Large intestine (tissue), 3 donors: Measurements from ENCODE around the gene DUSP5. TPM values are rescaled to one million over a fixed set of nuclear protein-coding genes. Genes with fewer than 3 reads are reported as not detected.
"Not testable (repeated sequence)": the region's sequence is repeated elsewhere in the genome, so short reads cannot be mapped to it uniquely, and the experiment has no call there.

Experiments
- DNase-seq, 2 donors: peaks; one replicate each; pipeline versions ENCODE4 v3.0.0 to v3.0.0-alpha.2; 2013
- H3K27ac ChIP-seq: one replicate; pipeline ENCODE4 v1.5.1; 2013; ENCODE audit warnings: low read length
- H3K27me3 ChIP-seq: 2 replicates; pipeline ENCODE4 v1.6.1; 2013; ENCODE audit warnings: low read length; ENCODE audit not compliant: control insufficient read depth, insufficient read depth
- H3K36me3 ChIP-seq: 2 replicates; pipeline ENCODE4 v1.6.1; 2013; ENCODE audit warnings: low read length; ENCODE audit not compliant: control insufficient read depth, insufficient read depth
- H3K4me1 ChIP-seq: one replicate; pipeline ENCODE4 v1.6.1; 2013; ENCODE audit warnings: low read length; ENCODE audit not compliant: control insufficient read depth, insufficient read depth
- H3K4me3 ChIP-seq: one replicate; pipeline ENCODE4 v1.5.1; 2013; ENCODE audit warnings: low read length
- H3K9me3 ChIP-seq: one replicate; pipeline ENCODE4 v1.6.1; 2013; ENCODE audit warnings: mild to moderate bottlenecking, low read depth, low read length, moderate library complexity; ENCODE audit not compliant: control insufficient read depth
- WGBS: methylation state at CpG from one replicate; pipeline ENCODE4 v1.1.5; 2013; ENCODE audit warnings: low lambda C conversion rate; ENCODE audit not compliant: insufficient coverage; 5-methylcytosine and 5-hydroxymethylcytosine counted together
- polyA plus RNA-seq: library from polyadenylated mRNA; unstranded; fragments of 120-200 nt; gene quantifications from one replicate; pipeline ENCODE4 v1.2.1, GENCODE V29; 2013

The DUSP5 gene
- polyA plus RNA-seq, 1 donor, result 23.2 TPM

DNA sequence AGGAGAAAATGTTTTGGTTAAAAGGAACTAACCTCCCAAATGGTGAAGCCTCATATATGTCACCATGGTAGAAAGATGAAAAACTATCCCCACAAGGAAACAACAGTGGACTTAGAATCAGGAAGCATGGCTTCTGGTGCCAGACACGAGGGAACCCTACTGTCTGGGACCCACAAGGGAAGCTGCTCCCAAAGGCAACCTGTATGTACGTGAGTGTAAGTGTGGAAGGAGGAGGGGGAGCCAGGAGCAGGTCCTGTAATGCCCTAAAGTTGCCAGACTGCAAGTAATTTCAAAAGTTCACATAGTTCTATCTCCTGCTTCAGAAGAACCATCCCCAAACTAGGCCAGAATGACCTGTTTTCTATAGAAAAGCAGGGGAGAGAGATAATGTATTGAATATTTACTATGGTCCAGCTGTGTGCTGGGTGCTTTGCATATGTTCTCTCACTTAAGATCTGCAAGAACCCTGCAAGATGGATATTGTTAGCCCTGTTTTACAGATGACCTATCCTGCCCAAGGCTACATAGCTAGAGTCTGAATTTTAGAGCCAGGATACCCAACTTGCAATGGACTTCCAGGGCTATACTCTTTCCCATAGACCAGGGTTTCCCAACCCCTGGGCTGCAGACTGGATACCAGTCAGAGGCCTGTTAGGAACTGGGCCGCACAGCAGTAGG is 19.2 kb downstream of the DUSP5 start:
- Histone ChIP-seq H3K4me3 (no peak overlapping the region), H3K36me3 (peaks cover 19% of the 10 kb centered on the region), H3K9me3 (no peaks in the 10 kb centered on the region), H3K27me3 (no peaks in the 10 kb centered on the region), H3K4me1 (peaks cover 9% of the 10 kb centered on the region), H3K27ac (no peak overlapping the region)
- no peak for DNase-seq
- WGBS, result no CpG with 5 or more reads among the region's 3 CpGs

- no CpG with 5 or more reads among the region's 4 CpGs for WGBS
- Histone ChIP-seq H3K27ac (peak overlapping the region; percentile 77), H3K36me3 (no peaks in the 10 kb centered on the region), H3K4me3 (no peak overlapping the region), H3K27me3 (no peaks in the 10 kb centered on the region), H3K4me1 (peaks cover 34% of the 10 kb centered on the region), H3K9me3 (no peaks in the 10 kb centered on the region)
- peak; percentile 63 to 92 for DNase-seq
These were observed 24.8 kb downstream of the DUSP5 start for GRCh38 chr10:110522365-110522988.

- no peaks in the 10 kb centered on the region for H3K36me3 ChIP-seq
- H3K4me1 ChIP-seq, result peaks cover 34% of the 10 kb centered on the region
- H3K27ac ChIP-seq, result peak overlapping the region; percentile 40
- DNase-seq, result no peak
- no peak overlapping the region for H3K4me3 ChIP-seq
- WGBS, result no CpG with 5 or more reads among the region's 3 CpGs
- no peaks in the 10 kb centered on the region for H3K27me3 ChIP-seq
- no peaks in the 10 kb centered on the region for H3K9me3 ChIP-seq
These were observed 26.0 kb downstream of the DUSP5 start for GRCh38 chr10:110523736-110524135.

- Histone ChIP-seq H3K4me3 (no peak overlapping the region), H3K36me3 (no peaks in the 10 kb centered on the region), H3K27ac (no peak overlapping the region), H3K9me3 (no peaks in the 10 kb centered on the region), H3K27me3 (no peaks in the 10 kb centered on the region), H3K4me1 (peaks cover 34% of the 10 kb centered on the region)
- no peak for DNase-seq
- WGBS, result 88% methylated on average over 1 of the region's 3 CpGs
These were observed 26.6 kb downstream of the DUSP5 start for GRCh38 chr10:110524179-110524858.

- Histone ChIP-seq H3K9me3 (no peaks in the 10 kb centered on the region), H3K4me1 (peaks cover 34% of the 10 kb centered on the region)
These were observed 27.1 kb downstream of the DUSP5 start for GRCh38 chr10:110524859-110525232.

DNA sequence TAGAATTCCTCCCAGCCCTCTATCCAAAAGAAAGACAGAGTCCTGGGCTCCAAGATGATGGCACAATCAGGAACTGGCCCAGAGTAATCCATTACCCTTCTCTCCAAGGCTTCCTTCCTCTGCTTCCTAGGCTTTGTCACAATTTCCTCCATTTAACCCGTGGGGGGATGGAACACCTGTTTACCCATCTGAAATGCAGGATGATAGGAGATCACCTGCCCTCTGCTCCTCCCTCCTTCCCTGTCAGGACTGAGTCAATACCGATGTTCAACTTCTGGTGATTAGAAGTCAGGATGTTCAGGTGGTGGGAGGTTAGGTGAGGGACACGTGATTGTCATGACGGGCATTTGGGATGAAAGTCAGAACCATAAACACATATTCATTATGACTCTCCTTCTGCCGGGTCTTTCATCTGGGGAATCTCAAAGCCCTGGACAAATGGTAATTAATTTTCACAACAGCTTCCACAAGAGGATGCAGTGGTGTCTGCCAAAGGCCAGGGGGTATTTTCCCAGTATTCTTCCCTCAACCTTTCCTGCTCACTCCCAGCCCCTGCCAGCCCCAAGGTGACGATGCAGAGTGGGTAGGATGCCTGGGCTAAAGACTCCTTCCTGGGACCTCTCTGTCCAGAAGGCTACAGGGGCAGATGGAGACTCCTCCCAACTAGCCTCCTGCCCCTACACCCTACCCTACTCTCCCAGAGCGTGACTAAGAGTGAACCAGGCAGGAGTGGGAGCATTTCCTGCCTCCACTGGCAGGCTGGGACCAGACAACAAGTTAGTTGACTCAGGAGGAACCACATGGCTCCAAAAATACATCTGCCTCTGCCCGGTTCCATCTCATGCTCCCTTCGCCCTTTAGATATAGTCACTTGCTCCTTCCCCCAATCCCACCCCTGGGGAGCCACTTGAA is 27.9 kb downstream of the DUSP5 start:
- Histone ChIP-seq H3K27me3 (no peaks in the 10 kb centered on the region), H3K36me3 (no peaks in the 10 kb centered on the region), H3K4me3 (no peak overlapping the region), H3K4me1 (peaks cover 36% of the 10 kb centered on the region), H3K9me3 (no peaks in the 10 kb centered on the region), H3K27ac (peak overlapping the region; percentile 32)
- peak; percentile 45 to 73 for DNase-seq
- WGBS, result no CpG with 5 or more reads among the region's 9 CpGs

More at GRCh38 chr10:110524859-110525232, 27.1 kb downstream of the DUSP5 start:
- Histone ChIP-seq H3K27me3 (no peaks in the 10 kb centered on the region), H3K27ac (no peak overlapping the region), H3K4me3 (no peak overlapping the region), H3K36me3 (no peaks in the 10 kb centered on the region)
- WGBS, result 17% methylated on average over 1 of the region's 2 CpGs
- no peak for DNase-seq

DNA sequence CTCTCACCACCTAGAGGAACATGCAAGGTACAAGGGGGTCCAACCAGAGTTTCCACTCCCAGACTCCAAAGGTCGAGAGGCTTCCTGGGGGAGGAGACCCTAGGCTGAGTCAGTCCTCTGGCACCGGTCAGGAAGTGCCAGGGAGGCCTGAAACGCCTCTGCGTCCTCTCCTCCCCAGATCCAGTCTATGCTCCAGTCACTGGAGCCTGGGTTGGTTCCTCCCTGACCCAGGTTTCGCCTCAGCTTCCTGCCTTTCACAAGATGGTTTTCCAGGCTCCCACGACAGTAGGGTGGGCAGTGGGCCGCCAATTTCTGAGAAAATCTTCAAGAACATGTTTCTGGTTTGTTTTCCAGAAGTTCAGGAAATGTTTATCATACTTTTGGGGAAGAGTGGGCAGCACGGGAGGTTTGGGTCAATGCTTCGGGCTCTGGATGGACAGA is 30.0 kb downstream of the DUSP5 start:
- peak in 1 of 2 donors; percentile 30 for DNase-seq
- Histone ChIP-seq H3K9me3 (no peaks in the 10 kb centered on the region), H3K27ac (no peak overlapping the region), H3K4me1 (peaks cover 21% of the 10 kb centered on the region), H3K36me3 (no peaks in the 10 kb centered on the region), H3K27me3 (no peaks in the 10 kb centered on the region), H3K4me3 (no peak overlapping the region)
- WGBS, result no CpG with 5 or more reads among the region's 9 CpGs

DNA sequence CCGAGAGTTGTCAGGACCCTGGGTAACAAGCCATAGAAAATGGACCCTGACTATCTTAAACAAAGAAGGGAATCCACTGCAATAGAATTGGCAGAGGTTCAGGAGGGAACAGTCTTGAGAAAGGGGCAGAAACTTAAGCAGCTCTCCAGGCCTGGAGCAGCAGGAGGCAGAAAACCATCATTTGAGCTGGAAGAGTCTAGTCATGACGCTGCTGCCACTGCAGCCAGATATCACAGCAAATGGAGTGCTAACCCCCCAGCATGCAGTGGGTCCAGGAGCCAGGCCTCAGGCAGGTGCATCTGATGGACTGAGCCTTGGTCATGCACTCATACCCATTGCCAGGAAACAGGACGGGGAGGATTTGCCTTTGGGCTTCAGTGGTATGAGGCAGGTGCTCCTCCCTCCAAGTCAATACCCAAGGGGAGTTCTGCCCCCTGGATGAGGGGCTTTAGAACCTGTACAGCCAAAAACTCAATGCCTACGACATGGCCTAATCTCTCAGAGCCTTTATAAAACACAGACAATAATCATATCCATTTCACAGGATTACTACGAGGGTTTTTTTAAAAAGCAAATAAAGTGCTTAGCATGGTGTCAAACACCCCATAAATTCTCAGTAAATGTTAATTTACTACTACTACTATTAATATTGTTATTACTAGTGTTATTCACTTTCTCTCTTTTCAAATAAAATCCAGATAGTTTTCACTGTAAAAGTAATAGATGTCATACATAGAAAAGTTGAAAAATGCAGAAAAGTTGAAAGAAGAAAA is 30.7 kb downstream of the DUSP5 start:
- H3K36me3 ChIP-seq, result no peaks in the 10 kb centered on the region
- H3K27me3 ChIP-seq, result no peaks in the 10 kb centered on the region
- DNase-seq, result no peak
- no peak overlapping the region for H3K27ac ChIP-seq
- WGBS, result no CpG with 5 or more reads among the region's 5 CpGs
- H3K9me3 ChIP-seq, result no peaks in the 10 kb centered on the region
- peaks cover 18% of the 10 kb centered on the region for H3K4me1 ChIP-seq
- no peak overlapping the region for H3K4me3 ChIP-seq

GRCh38 chr10:110528997-110529524 is 31.4 kb downstream of the DUSP5 start:
- not testable (repeated sequence) for H3K27ac ChIP-seq, H3K36me3 ChIP-seq, DNase-seq, H3K4me3 ChIP-seq, H3K9me3 ChIP-seq, H3K27me3 ChIP-seq
- H3K4me1 ChIP-seq, result peaks cover 17% of the 10 kb centered on the region
- no CpG with 5 or more reads among the region's 8 CpGs for WGBS
